Measurements from ENCODE around the gene PTGES2. TPM values are rescaled to one million over a fixed set of nuclear protein-coding genes. Genes with fewer than 3 reads are reported as not detected.

The PTGES2 gene
- total RNA-seq, 1 experiment from 2014 or later, result 76.8 TPM

Other genes starting within 250 kb of the PTGES2 start
- 50.2 TPM for gene ST6GALNAC6, start 228.1 kb downstream of the PTGES2 start, total RNA-seq (2021; ENCODE audit: unreplicated experiment)
- gene ST6GALNAC4, start 210.7 kb downstream of the PTGES2 start, total RNA-seq (2021; ENCODE audit: unreplicated experiment), result 38.0 TPM
- gene PIP5KL1, start 197.0 kb downstream of the PTGES2 start, total RNA-seq (2021; ENCODE audit: unreplicated experiment), result 7.8 TPM
- 58.7 TPM for gene DPM2, start 189.9 kb downstream of the PTGES2 start, total RNA-seq (2021; ENCODE audit: unreplicated experiment)
- gene EEIG1, start 146.7 kb downstream of the PTGES2 start, total RNA-seq (2021; ENCODE audit: unreplicated experiment), result 361 TPM
- 14.6 TPM for gene NAIF1, start 60.4 kb downstream of the PTGES2 start, total RNA-seq (2021; ENCODE audit: unreplicated experiment)
- 10.7 TPM for gene SLC25A25, start 59.5 kb downstream of the PTGES2 start, total RNA-seq (2021; ENCODE audit: unreplicated experiment)
- 1.0 TPM for gene LCN2, start 21.7 kb upstream of the PTGES2 start, total RNA-seq (2021; ENCODE audit: unreplicated experiment)
- 48.5 TPM for gene BBLN, start 32.5 kb upstream of the PTGES2 start, total RNA-seq (2021; ENCODE audit: unreplicated experiment)
- gene CIZ1, start 63.8 kb upstream of the PTGES2 start, total RNA-seq (2021; ENCODE audit: unreplicated experiment), result 111 TPM
- 18.7 TPM for gene DNM1, start 75.7 kb upstream of the PTGES2 start, total RNA-seq (2021; ENCODE audit: unreplicated experiment)
- 69.6 TPM for gene GOLGA2, start 148.3 kb upstream of the PTGES2 start, total RNA-seq (2021; ENCODE audit: unreplicated experiment)
- gene SWI5, start 148.5 kb upstream of the PTGES2 start, total RNA-seq (2021; ENCODE audit: unreplicated experiment), result 28.3 TPM
- 22.5 TPM for gene TRUB2, start 194.7 kb upstream of the PTGES2 start, total RNA-seq (2021; ENCODE audit: unreplicated experiment)
- gene COQ4, start 195.1 kb upstream of the PTGES2 start, total RNA-seq (2021; ENCODE audit: unreplicated experiment), result 19.1 TPM
- gene SLC27A4, start 212.8 kb upstream of the PTGES2 start, total RNA-seq (2021; ENCODE audit: unreplicated experiment), result 20.3 TPM
- 45.4 TPM for gene URM1, start 243.6 kb upstream of the PTGES2 start, total RNA-seq (2021; ENCODE audit: unreplicated experiment)